ENCODE measurements around the gene HSD17B4. TPM values are rescaled to one million over a fixed set of nuclear protein-coding genes. Genes with fewer than 3 reads are reported as not detected.

Gene HSD17B4
- total RNA-seq, 1 experiment from 2014 or later = 269 TPM

GRCh38 chr5:119512277-119512676 lies 60.0 kb downstream of the HSD17B4 start:
- no peak overlapping the region for H3K56ac ChIP-seq (ENCODE audit: insufficient read length, low read depth, low read length)
- H2BK15ac ChIP-seq (ENCODE audit: low read depth, low read length) = no peak overlapping the region
- TF ChIP-seq, protein P1, sequence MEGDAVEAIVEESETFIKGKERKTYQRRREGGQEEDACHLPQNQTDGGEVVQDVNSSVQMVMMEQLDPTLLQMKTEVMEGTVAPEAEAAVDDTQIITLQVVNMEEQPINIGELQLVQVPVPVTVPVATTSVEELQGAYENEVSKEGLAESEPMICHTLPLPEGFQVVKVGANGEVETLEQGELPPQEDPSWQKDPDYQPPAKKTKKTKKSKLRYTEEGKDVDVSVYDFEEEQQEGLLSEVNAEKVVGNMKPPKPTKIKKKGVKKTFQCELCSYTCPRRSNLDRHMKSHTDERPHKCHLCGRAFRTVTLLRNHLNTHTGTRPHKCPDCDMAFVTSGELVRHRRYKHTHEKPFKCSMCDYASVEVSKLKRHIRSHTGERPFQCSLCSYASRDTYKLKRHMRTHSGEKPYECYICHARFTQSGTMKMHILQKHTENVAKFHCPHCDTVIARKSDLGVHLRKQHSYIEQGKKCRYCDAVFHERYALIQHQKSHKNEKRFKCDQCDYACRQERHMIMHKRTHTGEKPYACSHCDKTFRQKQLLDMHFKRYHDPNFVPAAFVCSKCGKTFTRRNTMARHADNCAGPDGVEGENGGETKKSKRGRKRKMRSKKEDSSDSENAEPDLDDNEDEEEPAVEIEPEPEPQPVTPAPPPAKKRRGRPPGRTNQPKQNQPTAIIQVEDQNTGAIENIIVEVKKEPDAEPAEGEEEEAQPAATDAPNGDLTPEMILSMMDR (conservative IDR thresholded peaks at IDR 0.05) = no peak
- H2AFZ ChIP-seq (ENCODE audit: low read length) = no peak overlapping the region
- H3K79me2 ChIP-seq (ENCODE audit: insufficient read depth, low read length) = no peaks in the 10 kb centered on the region
- H3K18ac ChIP-seq (ENCODE audit: insufficient read length, low read depth, low read length) = no peak overlapping the region
- DNase-seq = no peak
- H3K4me1 ChIP-seq (ENCODE audit: insufficient read depth, low read length) = no peaks in the 10 kb centered on the region
- H3K4ac ChIP-seq (ENCODE audit: low read depth, low read length) = no peak overlapping the region
- WGBS (ENCODE audit: extremely low coverage, insufficient read length, low lambda C conversion rate) = no CpG with 5 or more reads among the region's 1 CpG
- no peak overlapping the region for H3K14ac ChIP-seq (ENCODE audit: insufficient read depth, low read length)
- no peak overlapping the region for H3K27ac ChIP-seq (ENCODE audit: insufficient read length, low read depth, low read length)
- H4K8ac ChIP-seq (replicated peaks; ENCODE audit: insufficient read length, low read depth, low read length) = no peak overlapping the region
- H3K9ac ChIP-seq (ENCODE audit: extremely low read depth, insufficient read length, low read length) = no peak overlapping the region
- no peak overlapping the region for H4K5ac ChIP-seq (ENCODE audit: insufficient read length, low read depth, low read length)
- Mint-ChIP-seq H3K4me1 (no peaks in the 10 kb centered on the region), H3K27ac (no peak overlapping the region), H3K27me3 (ENCODE audit: low read depth) (no peaks in the 10 kb centered on the region), H3K9me3 (peaks cover 5 to 13% of the 10 kb centered on the region in 2 experiments; a peak in 4 of 5 replicates), H3K4me3 (no peak overlapping the region), H3K36me3 (ENCODE audit: insufficient read depth in 1 of 3, low read depth in 3 of 3) (peaks cover 54 to 78% (median 72%) of the 10 kb centered on the region in 3 experiments)
- H2AK5ac ChIP-seq (ENCODE audit: insufficient read length, low read length) = no peak overlapping the region
- H2BK12ac ChIP-seq (ENCODE audit: insufficient read length, low read depth, low read length) = no peak overlapping the region
- H3K23me2 ChIP-seq (ENCODE audit: insufficient read length, low read depth, low read length, poor library complexity, severe bottlenecking) = no peaks in the 10 kb centered on the region
- H3K79me1 ChIP-seq (ENCODE audit: insufficient read depth, low read depth, low read length, poor library complexity, severe bottlenecking) = no peaks in the 10 kb centered on the region
- no peak overlapping the region for H2BK20ac ChIP-seq (ENCODE audit: low read depth, low read length, poor library complexity, severe bottlenecking)
- H2BK120ac ChIP-seq (ENCODE audit: low read depth, low read length, poor library complexity, severe bottlenecking) = no peak overlapping the region
- no peak overlapping the region for H3T11ph ChIP-seq (ENCODE audit: low read length)
- H4K20me1 ChIP-seq (ENCODE audit: control insufficient read depth, insufficient read depth, insufficient read length) = no peaks in the 10 kb centered on the region
- no peaks in the 10 kb centered on the region for H3K27me3 ChIP-seq (ENCODE audit: insufficient read depth, low read length)
- no peak overlapping the region for H3K23ac ChIP-seq (ENCODE audit: insufficient read length, low read depth, low read length)
- H3K4me2 ChIP-seq (ENCODE audit: insufficient read depth, insufficient read length, low read length) = no peak overlapping the region
- no peak overlapping the region for H2BK5ac ChIP-seq (ENCODE audit: insufficient read length, low read length)
- H4K91ac ChIP-seq (ENCODE audit: insufficient read length, low read depth, low read length) = no peak overlapping the region
- no peaks in the 10 kb centered on the region for H3K9me3 ChIP-seq (ENCODE audit: control insufficient read depth, low read depth, low read length)

Measured in H9 (cell line).